ENCODE data around the gene ZFAND3.

DNA sequence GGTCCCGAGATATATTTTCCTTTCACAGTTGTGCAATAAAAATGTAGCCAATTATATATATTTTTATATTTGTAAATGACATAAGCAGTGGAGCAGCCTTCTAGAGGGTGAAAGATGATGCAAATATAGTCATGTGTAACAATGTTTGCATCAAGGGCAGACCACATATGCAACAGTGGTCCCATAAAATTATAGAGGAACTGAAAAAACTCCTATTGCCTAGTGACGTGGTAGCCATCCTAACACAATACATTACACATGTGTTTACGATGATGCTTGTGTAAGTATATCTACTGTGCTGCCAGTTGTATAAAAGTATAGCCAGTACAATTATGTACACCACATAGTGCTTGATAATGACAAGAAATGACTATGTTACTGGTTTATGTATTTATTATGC, 162.8 kb downstream of the ZFAND3 start:
- TF ChIP-seq, protein P1, sequence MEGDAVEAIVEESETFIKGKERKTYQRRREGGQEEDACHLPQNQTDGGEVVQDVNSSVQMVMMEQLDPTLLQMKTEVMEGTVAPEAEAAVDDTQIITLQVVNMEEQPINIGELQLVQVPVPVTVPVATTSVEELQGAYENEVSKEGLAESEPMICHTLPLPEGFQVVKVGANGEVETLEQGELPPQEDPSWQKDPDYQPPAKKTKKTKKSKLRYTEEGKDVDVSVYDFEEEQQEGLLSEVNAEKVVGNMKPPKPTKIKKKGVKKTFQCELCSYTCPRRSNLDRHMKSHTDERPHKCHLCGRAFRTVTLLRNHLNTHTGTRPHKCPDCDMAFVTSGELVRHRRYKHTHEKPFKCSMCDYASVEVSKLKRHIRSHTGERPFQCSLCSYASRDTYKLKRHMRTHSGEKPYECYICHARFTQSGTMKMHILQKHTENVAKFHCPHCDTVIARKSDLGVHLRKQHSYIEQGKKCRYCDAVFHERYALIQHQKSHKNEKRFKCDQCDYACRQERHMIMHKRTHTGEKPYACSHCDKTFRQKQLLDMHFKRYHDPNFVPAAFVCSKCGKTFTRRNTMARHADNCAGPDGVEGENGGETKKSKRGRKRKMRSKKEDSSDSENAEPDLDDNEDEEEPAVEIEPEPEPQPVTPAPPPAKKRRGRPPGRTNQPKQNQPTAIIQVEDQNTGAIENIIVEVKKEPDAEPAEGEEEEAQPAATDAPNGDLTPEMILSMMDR (conservative IDR thresholded peaks at IDR 0.05; ENCODE audit: low read depth, low read length): no peak
- TF ChIP-seq RFX5 (IDR thresholded peaks at IDR 0.05; ENCODE audit: low read depth, low read length) (no peak), POLR2A (IDR thresholded peaks at IDR 0.05; ENCODE audit: low read depth, low read length) (no peak), MAFK (IDR thresholded peaks at IDR 0.05; ENCODE audit: low read depth, low read length) (no peak), MAZ (IDR thresholded peaks at IDR 0.05; ENCODE audit: borderline replicate concordance, low read depth, low read length) (no peak)

All from IMR-90 (cell line).